H9 (cell line): Measurements from ENCODE around the gene CCSER2. TPM values are rescaled to one million over a fixed set of nuclear protein-coding genes. Genes with fewer than 3 reads are reported as not detected.

Experiments used
- DNase-seq: peaks from one replicate; pipeline ENCODE4 v3.0.0-alpha.2; 2017
- H2AFZ ChIP-seq: one replicate; pipeline ENCODE4 v1.6.1; 2013; ENCODE audit warnings: mild to moderate bottlenecking, low read length, control low read depth, moderate library complexity
- H2AK5ac ChIP-seq: 2 replicates; pipeline ENCODE4 v1.6.1; 2013; ENCODE audit warnings: low read length, control low read depth, mixed read lengths; ENCODE audit not compliant: insufficient read length
- H2BK120ac ChIP-seq: one replicate; pipeline ENCODE4 v1.6.1; 2013; ENCODE audit warnings: low read depth, mild to moderate bottlenecking, low read length, control low read depth, inconsistent platforms; ENCODE audit not compliant: poor library complexity, severe bottlenecking
- H2BK12ac ChIP-seq: 2 replicates; pipeline ENCODE4 v1.6.1; 2013; ENCODE audit warnings: low read length, control low read depth, mixed read lengths, low read depth; ENCODE audit not compliant: insufficient read length
- H2BK15ac ChIP-seq: 2 replicates; pipeline ENCODE4 v1.6.1; 2013; ENCODE audit warnings: low read depth, low read length, control low read depth
- H2BK20ac ChIP-seq: one replicate; pipeline ENCODE4 v1.6.1; 2013; ENCODE audit warnings: low read depth, mild to moderate bottlenecking, low read length, control low read depth, inconsistent platforms; ENCODE audit not compliant: poor library complexity, severe bottlenecking
- H2BK5ac ChIP-seq: 2 replicates; pipeline ENCODE4 v1.6.1; 2013; ENCODE audit warnings: low read length, control low read depth, mixed read lengths; ENCODE audit not compliant: insufficient read length
- H3K14ac ChIP-seq: 2 replicates; pipeline ENCODE4 v1.6.1; 2013; ENCODE audit warnings: low read length, control low read depth; ENCODE audit not compliant: insufficient read depth
- H3K18ac ChIP-seq: 2 replicates; pipeline ENCODE4 v1.6.1; 2013; ENCODE audit warnings: low read depth, mild to moderate bottlenecking, mixed read lengths, low read length, control low read depth; ENCODE audit not compliant: insufficient read length
- H3K23ac ChIP-seq: 2 replicates; pipeline ENCODE4 v1.6.1; 2013; ENCODE audit warnings: low read length, control low read depth, mixed read lengths, low read depth; ENCODE audit not compliant: insufficient read length
- H3K23me2 ChIP-seq: 2 replicates; pipeline ENCODE4 v1.6.1; 2013; ENCODE audit warnings: low read depth, mild to moderate bottlenecking, mixed read lengths, low read length, control low read depth; ENCODE audit not compliant: insufficient read length, poor library complexity, severe bottlenecking
- H3K27ac ChIP-seq: 2 replicates; pipeline ENCODE4 v1.5.1; 2013; ENCODE audit warnings: low read length, control low read depth, mixed read lengths, low read depth; ENCODE audit not compliant: insufficient read length
- H3K27me3 ChIP-seq: 2 replicates; pipeline ENCODE4 v1.6.1; 2013; ENCODE audit warnings: low read length, control low read depth, inconsistent platforms; ENCODE audit not compliant: insufficient read depth
- H3K4ac ChIP-seq: 2 replicates; pipeline ENCODE4 v1.6.1; 2013; ENCODE audit warnings: low read depth, mild to moderate bottlenecking, control low read depth, inconsistent platforms, low read length, moderate library complexity
- H3K4me1 ChIP-seq: 2 replicates; pipeline ENCODE4 v1.6.1; 2013; ENCODE audit warnings: low read length, control low read depth, inconsistent platforms; ENCODE audit not compliant: insufficient read depth
- H3K4me2 ChIP-seq: 2 replicates; pipeline ENCODE4 v1.6.1; 2013; ENCODE audit warnings: low read length, control low read depth, mixed read lengths; ENCODE audit not compliant: insufficient read length, insufficient read depth
- H3K56ac ChIP-seq: 2 replicates; pipeline ENCODE4 v1.6.1; 2013; ENCODE audit warnings: low read depth, mild to moderate bottlenecking, mixed read lengths, low read length, control low read depth; ENCODE audit not compliant: insufficient read length
- H3K79me1 ChIP-seq: 2 replicates; pipeline ENCODE4 v1.6.1; 2013; ENCODE audit warnings: low read depth, mild to moderate bottlenecking, moderate library complexity, low read length, control low read depth, inconsistent platforms; ENCODE audit not compliant: insufficient read depth, poor library complexity, severe bottlenecking
- H3K79me2 ChIP-seq: 2 replicates; pipeline ENCODE4 v1.6.1; 2013; ENCODE audit warnings: low read length, control low read depth, inconsistent platforms; ENCODE audit not compliant: insufficient read depth
- H3K9ac ChIP-seq: 2 replicates; pipeline ENCODE4 v1.6.1; 2013; ENCODE audit warnings: low read length, control low read depth, mixed read lengths; ENCODE audit not compliant: insufficient read length; ENCODE audit errors: extremely low read depth
- H3K9me3 ChIP-seq: one replicate; pipeline ENCODE4 v1.6.1; 2013; ENCODE audit warnings: low read depth, low read length, inconsistent platforms; ENCODE audit not compliant: control insufficient read depth
- H3T11ph ChIP-seq: one replicate; pipeline ENCODE4 v1.6.1; 2013; ENCODE audit warnings: mild to moderate bottlenecking, low read length, control low read depth, inconsistent platforms
- H4K20me1 ChIP-seq: one replicate; pipeline ENCODE4 v1.6.1; 2013; ENCODE audit not compliant: control insufficient read depth, insufficient read length, insufficient read depth
- H4K5ac ChIP-seq: 2 replicates; pipeline ENCODE4 v1.6.1; 2013; ENCODE audit warnings: low read depth, mild to moderate bottlenecking, mixed read lengths, low read length, control low read depth; ENCODE audit not compliant: insufficient read length
- H4K8ac ChIP-seq: replicated peaks from 2 replicates; pipeline ENCODE4 v1.6.1; 2013; ENCODE audit warnings: low read length, control low read depth, mixed read lengths, low read depth; ENCODE audit not compliant: insufficient read length
- H4K91ac ChIP-seq: 2 replicates; pipeline ENCODE4 v1.6.1; 2013; ENCODE audit warnings: low read depth, mild to moderate bottlenecking, moderate library complexity, mixed read lengths, low read length, control low read depth; ENCODE audit not compliant: insufficient read length
- H3K27ac Mint-ChIP-seq, 3 experiments: 2 replicates in 2 of 3; 3 replicates in 1 of 3; pipeline ENCODE4 v1.8.0; 2020 to 2021; ENCODE audit warnings: mixed read lengths in 3 of 3, mild to moderate bottlenecking in 1 of 3, moderate library complexity in 1 of 3
- H3K27me3 Mint-ChIP-seq: 2 replicates; pipeline ENCODE4 v1.8.0; 2021; ENCODE audit warnings: low read depth, mild to moderate bottlenecking, moderate library complexity, mixed read lengths
- H3K36me3 Mint-ChIP-seq, 3 experiments: 2 replicates in 2 of 3; 3 replicates in 1 of 3; pipeline ENCODE4 v1.8.0; 2020 to 2021; ENCODE audit warnings: low read depth in 3 of 3, mixed read lengths in 3 of 3; ENCODE audit not compliant: insufficient read depth in 1 of 3
- H3K4me1 Mint-ChIP-seq, 2 experiments: 2 replicates each; pipeline ENCODE4 v1.8.0; 2020; ENCODE audit warnings: mixed read lengths in 2 of 2
- H3K4me3 Mint-ChIP-seq, 2 experiments: 2 replicates in 1 of 2; 3 replicates in 1 of 2; pipeline ENCODE4 v1.8.0; 2020 to 2021; ENCODE audit warnings: mild to moderate bottlenecking in 2 of 2, mixed read lengths in 2 of 2, moderate library complexity in 1 of 2
- H3K9me3 Mint-ChIP-seq, 2 experiments: 2 replicates in 1 of 2; 3 replicates in 1 of 2; pipeline ENCODE4 v1.8.0; 2020; ENCODE audit warnings: mild to moderate bottlenecking in 2 of 2, mixed read lengths in 2 of 2, moderate library complexity in 1 of 2
- total RNA-seq: library from RNA; stranded (reverse); gene quantifications from 2 replicates; pipeline ENCODE4 v1.2.1, GENCODE V29; 2021
- TF ChIP-seq, protein P1 (sequence below): fragments of 200-600 bp; sonication (generic); conservative IDR thresholded peaks from 3 replicates; pipeline ENCODE4 v1.8.0; 2021; ENCODE audit warnings: antibody characterized with exemption, mild to moderate bottlenecking

CCSER2 gene
- total RNA-seq, 1 experiment from 2014 or later, result 22.2 TPM

DNA sequence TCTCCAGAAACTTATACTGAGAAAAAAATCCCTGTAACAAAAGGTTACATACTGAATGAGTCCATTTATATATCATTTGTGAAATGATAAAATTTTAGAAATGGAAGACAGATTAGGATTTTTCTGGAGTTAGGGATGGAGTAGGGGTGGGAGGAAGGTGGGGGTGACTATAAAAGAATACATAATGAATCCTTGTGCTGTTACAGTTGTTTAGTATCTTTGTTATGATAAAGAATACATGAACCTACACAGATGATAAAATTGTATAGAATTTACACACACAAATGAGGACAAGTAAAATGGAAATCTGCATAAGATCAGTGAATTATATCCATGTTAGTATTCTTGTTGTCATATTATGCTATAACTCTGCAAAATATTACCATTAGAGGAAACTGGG, 41.7 kb upstream of the CCSER2 start:
- no peaks in the 10 kb centered on the region for H3K79me2 ChIP-seq
- H2BK5ac ChIP-seq, result no peak overlapping the region
- Mint-ChIP-seq H3K27ac (no peak overlapping the region), H3K4me3 (no peak overlapping the region), H3K36me3 (no peaks in the 10 kb centered on the region), H3K27me3 (no peaks in the 10 kb centered on the region; the same call in 1 of the 2 replicates), H3K9me3 (peaks cover 2% of the 10 kb centered on the region in 2 experiments; a peak in 3 of 5 replicates), H3K4me1 (no peaks in the 10 kb centered on the region)
- H3K4ac ChIP-seq, result no peak overlapping the region
- no peak overlapping the region for H4K8ac ChIP-seq
- H3K14ac ChIP-seq, result no peak overlapping the region
- H2AK5ac ChIP-seq, result no peak overlapping the region
- no peak overlapping the region for H3K27ac ChIP-seq
- no peak overlapping the region for H3K56ac ChIP-seq
- no peaks in the 10 kb centered on the region for H3K23me2 ChIP-seq
- H3K18ac ChIP-seq, result no peak overlapping the region
- no peak overlapping the region for H2BK20ac ChIP-seq
- H3K4me2 ChIP-seq, result no peak overlapping the region
- no peak overlapping the region for H3K9ac ChIP-seq
- no peak overlapping the region for H3T11ph ChIP-seq
- H2BK15ac ChIP-seq, result no peak overlapping the region
- H3K79me1 ChIP-seq, result no peaks in the 10 kb centered on the region
- no peak for DNase-seq
- no peak overlapping the region for H4K91ac ChIP-seq
- no peak overlapping the region for H2AFZ ChIP-seq
- H4K5ac ChIP-seq, result no peak overlapping the region
- TF ChIP-seq, protein P1, sequence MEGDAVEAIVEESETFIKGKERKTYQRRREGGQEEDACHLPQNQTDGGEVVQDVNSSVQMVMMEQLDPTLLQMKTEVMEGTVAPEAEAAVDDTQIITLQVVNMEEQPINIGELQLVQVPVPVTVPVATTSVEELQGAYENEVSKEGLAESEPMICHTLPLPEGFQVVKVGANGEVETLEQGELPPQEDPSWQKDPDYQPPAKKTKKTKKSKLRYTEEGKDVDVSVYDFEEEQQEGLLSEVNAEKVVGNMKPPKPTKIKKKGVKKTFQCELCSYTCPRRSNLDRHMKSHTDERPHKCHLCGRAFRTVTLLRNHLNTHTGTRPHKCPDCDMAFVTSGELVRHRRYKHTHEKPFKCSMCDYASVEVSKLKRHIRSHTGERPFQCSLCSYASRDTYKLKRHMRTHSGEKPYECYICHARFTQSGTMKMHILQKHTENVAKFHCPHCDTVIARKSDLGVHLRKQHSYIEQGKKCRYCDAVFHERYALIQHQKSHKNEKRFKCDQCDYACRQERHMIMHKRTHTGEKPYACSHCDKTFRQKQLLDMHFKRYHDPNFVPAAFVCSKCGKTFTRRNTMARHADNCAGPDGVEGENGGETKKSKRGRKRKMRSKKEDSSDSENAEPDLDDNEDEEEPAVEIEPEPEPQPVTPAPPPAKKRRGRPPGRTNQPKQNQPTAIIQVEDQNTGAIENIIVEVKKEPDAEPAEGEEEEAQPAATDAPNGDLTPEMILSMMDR, result no peak
- H3K27me3 ChIP-seq, result no peaks in the 10 kb centered on the region
- no peaks in the 10 kb centered on the region for H3K4me1 ChIP-seq
- H3K9me3 ChIP-seq, result no peaks in the 10 kb centered on the region
- H2BK120ac ChIP-seq, result no peak overlapping the region
- H4K20me1 ChIP-seq, result no peaks in the 10 kb centered on the region
- H3K23ac ChIP-seq, result no peak overlapping the region
- H2BK12ac ChIP-seq, result no peak overlapping the region
